HG03520 (cell line): Measurements from ENCODE around the gene TRAK2.
A peak's percentile ranks its signal among the peaks of the same experiment; 100 is the strongest.
"Not testable (repeated sequence)": the region's sequence is repeated elsewhere in the genome, so short reads cannot be mapped to it uniquely, and the experiment has no call there.

Experiments used
- ATAC-seq: cut with Tn5 transposase; IDR thresholded peaks from one replicate; pipeline ENCODE4 v1.9.1; 2021; ENCODE audit warnings: mild to moderate bottlenecking, moderate library complexity; ENCODE audit not compliant: unreplicated experiment

TRAK2 gene

GRCh38 chr2:201419057-201419635 lies 32.1 kb downstream of the TRAK2 start:
- ATAC-seq: no peak

- no peak for ATAC-seq
Measured at GRCh38 chr2:201415149-201415548, 36.1 kb downstream of the TRAK2 start.

- peak; percentile 51 for ATAC-seq
Measured at GRCh38 chr2:201414099-201415023, 36.9 kb downstream of the TRAK2 start.

- no peak for ATAC-seq
Measured at GRCh38 chr2:201413552-201413951, 37.7 kb downstream of the TRAK2 start.

GRCh38 chr2:201413143-201413542 lies 38.1 kb downstream of the TRAK2 start:
- ATAC-seq: no peak

GRCh38 chr2:201411421-201411820 lies 39.8 kb downstream of the TRAK2 start:
- no peak for ATAC-seq

GRCh38 chr2:201408931-201409330 lies 42.3 kb downstream of the TRAK2 start:
- no peak for ATAC-seq

- no peak for ATAC-seq
Measured at GRCh38 chr2:201407265-201407664, 44.0 kb downstream of the TRAK2 start.

- ATAC-seq: no peak
Measured at GRCh38 chr2:201406077-201406662, 45.1 kb downstream of the TRAK2 start.

- ATAC-seq: no peak
Measured at GRCh38 chr2:201404699-201405280, 46.5 kb downstream of the TRAK2 start.

- no peak for ATAC-seq
Measured at GRCh38 chr2:201403880-201404279, 47.4 kb downstream of the TRAK2 start.

GRCh38 chr2:201402651-201403562 lies 48.4 kb downstream of the TRAK2 start:
- no peak for ATAC-seq

- ATAC-seq: no peak
Measured at GRCh38 chr2:201401815-201402214, 49.4 kb downstream of the TRAK2 start.

GRCh38 chr2:201396595-201396994 lies 54.7 kb downstream of the TRAK2 start:
- no peak for ATAC-seq

GRCh38 chr2:201383136-201383535 lies 68.1 kb downstream of the TRAK2 start:
- no peak for ATAC-seq

- ATAC-seq: no peak
Measured at GRCh38 chr2:201378496-201379397, 72.5 kb downstream of the TRAK2 start.

GRCh38 chr2:201377218-201377617 lies 74.0 kb downstream of the TRAK2 start:
- ATAC-seq: no peak

GRCh38 chr2:201369775-201370174 lies 81.5 kb downstream of the TRAK2 start:
- ATAC-seq: no peak

- ATAC-seq: not testable (repeated sequence)
Measured at GRCh38 chr2:201369318-201369717, 81.9 kb downstream of the TRAK2 start.
